Ascending aorta (tissue), 2 donors: ENCODE results near the gene VAV1. TPM values are rescaled to one million over a fixed set of nuclear protein-coding genes. Genes with fewer than 3 reads are reported as not detected.

ENCODE experiments used
- DNase-seq, 2 donors: peaks; one replicate each; pipeline ENCODE4 v3.0.0-alpha.2; 2019; ENCODE audit warnings: low spot score in 2 of 2
- H3K27ac ChIP-seq, 2 donors: fragments of 200-600 bp; sonication (generic); one replicate each; pipeline ENCODE4 v1.5.1; 2016 to 2017; ENCODE audit warnings: mild to moderate bottlenecking in 1 of 2
- H3K27me3 ChIP-seq: fragments of 200-600 bp; sonication (generic); one replicate; pipeline ENCODE4 v1.5.1; 2017
- H3K36me3 ChIP-seq, 2 donors: fragments of 200-600 bp; sonication (generic); one replicate each; pipeline ENCODE4 v1.5.1; 2016
- H3K4me1 ChIP-seq, 2 donors: fragments of 200-600 bp; sonication (generic); one replicate each; pipeline ENCODE4 v1.5.1; 2016 to 2017; ENCODE audit warnings: mild to moderate bottlenecking in 1 of 2
- H3K4me3 ChIP-seq, 2 donors: fragments of 200-600 bp; sonication (generic); one replicate each; pipeline ENCODE4 v1.5.1; 2016 to 2017; ENCODE audit warnings: mild to moderate bottlenecking in 1 of 2
- H3K9me3 ChIP-seq, 2 donors: fragments of 200-600 bp; sonication (generic); one replicate each; pipeline ENCODE4 v1.5.1; 2016
- CTCF ChIP-seq, 3 experiments: fragments of 200-600 bp in 2 of 3; fragments of 450-650 bp in 1 of 3; sonication (generic) in 2 of 3; IDR thresholded peaks; one replicate each; pipeline ENCODE4 v1.5.1; 2016 to 2019; ENCODE audit warnings: antibody characterized with exemption in 3 of 3, mild to moderate bottlenecking in 1 of 3, moderate library complexity in 1 of 3
- intact Hi-C: fragments of 100-400 bp; cut with DNase I; formaldehyde crosslinking; loops from one replicate; pipeline ENCODE4 v1.15.1; 2023
- total RNA-seq: library from RNA; depleted of rRNA; stranded (reverse); fragments of >200 nt; gene quantifications from one replicate; pipeline ENCODE4 v1.1.0, GENCODE V29; 2016

VAV1 gene
- total RNA-seq, 1 donor from 2014 or later, result 4.4 TPM

- Histone ChIP-seq H3K4me3 (no peak overlapping the region), H3K9me3 (peaks cover 0 to 10% of the 10 kb centered on the region in 2 donors), H3K27me3 (no peaks in the 10 kb centered on the region), H3K27ac (no peak overlapping the region), H3K36me3 (no peaks in the 10 kb centered on the region), H3K4me1 (no peaks in the 10 kb centered on the region)
- intact Hi-C loops, result no loop called here
- no peak for TF ChIP-seq CTCF (IDR thresholded peaks at IDR 0.05)
- no peak for DNase-seq
Observed at GRCh38 chr19:6820237-6820636, 47.7 kb downstream of the VAV1 start.

- H3K9me3 ChIP-seq, result peaks cover 0 to 10% of the 10 kb centered on the region in 2 donors
- intact Hi-C loops, result no loop called here
- no peaks in the 10 kb centered on the region for H3K27me3 ChIP-seq
- DNase-seq, result no peak
- H3K4me3 ChIP-seq, result no peak overlapping the region
- no peak for TF ChIP-seq CTCF (IDR thresholded peaks at IDR 0.05)
- H3K27ac ChIP-seq, result no peak overlapping the region
- no peaks in the 10 kb centered on the region for H3K4me1 ChIP-seq
- no peaks in the 10 kb centered on the region for H3K36me3 ChIP-seq
Observed at GRCh38 chr19:6821639-6822310, 49.3 kb downstream of the VAV1 start.

GRCh38 chr19:6822311-6822670 is 49.8 kb downstream of the VAV1 start:
- Histone ChIP-seq H3K4me1 (no peaks in the 10 kb centered on the region), H3K27me3 (no peaks in the 10 kb centered on the region), H3K9me3 (peaks cover 0 to 10% of the 10 kb centered on the region in 2 donors), H3K36me3 (no peaks in the 10 kb centered on the region), H3K4me3 (no peak overlapping the region), H3K27ac (no peak overlapping the region)
- TF ChIP-seq CTCF (IDR thresholded peaks at IDR 0.05), result no peak
- DNase-seq, result no peak
- intact Hi-C loops, result no loop called here

- H3K36me3 ChIP-seq, result no peaks in the 10 kb centered on the region
- no peak overlapping the region for H3K4me3 ChIP-seq
- no peak for DNase-seq
Observed at GRCh38 chr19:6825076-6825774, 52.7 kb downstream of the VAV1 start.

GRCh38 chr19:6826281-6826920 is 53.9 kb downstream of the VAV1 start:
- no peak overlapping the region for H3K4me3 ChIP-seq
- H3K4me1 ChIP-seq, result no peaks in the 10 kb centered on the region
- DNase-seq, result no peak
- no peak for TF ChIP-seq CTCF (IDR thresholded peaks at IDR 0.05)
- H3K9me3 ChIP-seq, result no peaks in the 10 kb centered on the region
- intact Hi-C loops, result no loop called here
- no peaks in the 10 kb centered on the region for H3K36me3 ChIP-seq
- H3K27me3 ChIP-seq, result no peaks in the 10 kb centered on the region
- no peak overlapping the region for H3K27ac ChIP-seq

More at GRCh38 chr19:6825076-6825774, 52.7 kb downstream of the VAV1 start:
- no peak overlapping the region for H3K27ac ChIP-seq
- no peaks in the 10 kb centered on the region for H3K27me3 ChIP-seq
- no peaks in the 10 kb centered on the region for H3K4me1 ChIP-seq
- intact Hi-C loops, result no loop called here
- no peak for TF ChIP-seq CTCF (IDR thresholded peaks at IDR 0.05)
- H3K9me3 ChIP-seq, result no peaks in the 10 kb centered on the region
